ENCODE measurements around the gene NOP53.

DNA sequence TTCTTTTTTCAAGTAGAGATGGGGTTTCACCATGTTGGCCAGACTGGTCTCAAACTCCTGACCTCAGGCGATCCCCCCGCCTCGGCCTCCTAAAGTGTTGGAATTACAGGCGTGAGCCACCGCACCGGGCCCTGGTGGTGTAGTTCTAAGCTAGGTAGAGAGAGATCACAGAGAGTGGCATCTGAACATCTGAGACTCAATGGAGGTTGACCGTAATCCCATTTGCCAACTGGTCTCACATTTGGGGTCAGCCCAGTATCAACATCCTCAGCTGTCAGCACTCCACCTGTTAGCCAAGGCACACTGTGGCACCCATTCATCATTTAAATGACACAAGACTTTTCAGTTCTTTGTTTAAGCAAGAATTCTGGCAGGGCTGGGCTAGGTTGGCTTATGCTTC, 41.2 kb downstream of the NOP53 start:
- TF ChIP-seq SPI1 (IDR thresholded peaks at IDR 0.05; ENCODE audit: low read depth, low read length): no peak
- TF ChIP-seq POLR2A (IDR thresholded peaks at IDR 0.05; ENCODE audit: low read depth, low read length): no peak
- no peak for TF ChIP-seq POLR2AphosphoS5 (IDR thresholded peaks at IDR 0.05; ENCODE audit: low read depth, low read length)

All from GM12891 (cell line).